ENCODE results near the gene SLC28A1. TPM values are rescaled to one million over a fixed set of nuclear protein-coding genes. Genes with fewer than 3 reads are reported as not detected.

Gene SLC28A1
- total RNA-seq, 1 experiment from 2014 or later: not detected

GRCh38 chr15:84880007-84880406, 4.5 kb upstream of the SLC28A1 start:
- Histone ChIP-seq H2AFZ (ENCODE audit: low read depth, low read length, poor library complexity, severe bottlenecking) (no peak overlapping the region), H3K79me2 (ENCODE audit: insufficient read depth, low read length) (no peaks in the 10 kb centered on the region), H3K9ac (ENCODE audit: low read length) (no peak overlapping the region), H3K4me2 (ENCODE audit: low read length) (no peak overlapping the region), H3K36me3 (ENCODE audit: control insufficient read depth in 1 of 2, insufficient read depth in 2 of 2, low read length in 2 of 2) (no peaks in the 10 kb centered on the region), H3K27me3 (ENCODE audit: insufficient read depth, low read length) (no peaks in the 10 kb centered on the region), H3K9me3 (ENCODE audit: control insufficient read depth in 1 of 2, insufficient read depth in 1 of 2, low read depth in 1 of 2, low read length in 2 of 2) (no peaks in the 10 kb centered on the region), H3K27ac (ENCODE audit: low read depth, low read length) (no peak overlapping the region), H4K20me1 (ENCODE audit: insufficient read depth) (no peaks in the 10 kb centered on the region), H3K4me1 (ENCODE audit: control insufficient read depth in 1 of 2, insufficient read depth in 2 of 2, low read length in 2 of 2) (peaks cover 0 to 9% of the 10 kb centered on the region in 2 experiments; a peak in 3 of 4 replicates), H3K4me3 (replicated peaks in 1 of 2; ENCODE audit: low read depth in 1 of 2, low read length in 2 of 2) (no peak overlapping the region), H3K9me2 (ENCODE audit: insufficient read depth) (no peaks in the 10 kb centered on the region)
- RAD21 ChIA-PET (ENCODE audit: low non-redundant PET in 1 of 2, low total read pairs in 2 of 2, uncharacterized antibody in 2 of 2, unreplicated experiment in 2 of 2): no interaction called here
- no peak for ATAC-seq
- no TSS peak for BruUV-seq (replicated peaks)
- intact Hi-C loops (cut with micrococcal nuclease): no loop called here
- POLR2A ChIA-PET: no interaction called here
- DNase-seq (ENCODE audit: low read depth, low spot score): no peak
- CTCF ChIA-PET: no interaction called here
- no peak for TF ChIP-seq ELF1 (IDR thresholded peaks at IDR 0.05; ENCODE audit: borderline replicate concordance, low read depth)
- no peak for TF ChIP-seq YY1 (IDR thresholded peaks at IDR 0.05; ENCODE audit: extremely low read depth, insufficient replicate concordance, low read depth, low read length)
- no peak for TF ChIP-seq REST (IDR thresholded peaks at IDR 0.05; ENCODE audit: low read depth)
- TF ChIP-seq EGR1 (IDR thresholded peaks at IDR 0.05; ENCODE audit: low read depth): no peak
- TF ChIP-seq SP1 (IDR thresholded peaks at IDR 0.05; ENCODE audit: low read depth): no peak
- TF ChIP-seq ZBTB33 (IDR thresholded peaks at IDR 0.05; ENCODE audit: extremely low read depth, insufficient replicate concordance, low read length): no peak
- no peak for TF ChIP-seq POLR2AphosphoS5 (IDR thresholded peaks at IDR 0.05; ENCODE audit: low read depth, low read length)
- no peak for TF ChIP-seq FOSL1 (IDR thresholded peaks at IDR 0.05; ENCODE audit: low read depth)
